Measurements from ENCODE around the gene SENP7. TPM values are rescaled to one million over a fixed set of nuclear protein-coding genes. Genes with fewer than 3 reads are reported as not detected.
A peak's percentile ranks its signal among the peaks of the same experiment; 100 is the strongest.
"Not testable (repeated sequence)": the region's sequence is repeated elsewhere in the genome, so short reads cannot be mapped to it uniquely, and the experiment has no call there.

SENP7 gene
- total and polyA plus RNA-seq, 2 donors, result 29.6 to 37.7 TPM

DNA sequence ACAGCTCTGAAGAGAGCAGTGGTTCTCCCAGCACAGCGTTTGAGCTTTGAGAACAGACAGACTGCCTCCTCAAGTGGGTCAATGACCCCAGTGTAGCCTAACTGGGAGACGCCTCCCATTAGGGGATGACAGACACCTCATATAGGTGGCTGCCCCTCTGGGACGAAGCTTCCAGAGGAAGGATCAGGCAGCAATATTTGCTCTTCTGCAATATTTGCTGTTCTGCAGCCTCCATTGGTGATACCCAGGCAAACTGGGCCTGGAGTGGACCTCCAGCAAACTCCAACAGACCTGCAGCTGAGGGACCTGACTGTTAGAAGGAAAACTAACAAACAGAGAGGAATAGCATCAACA lies 45.7 kb downstream of the SENP7 start:
- DNase-seq (ENCODE audit: low read depth in 6 of 9, low spot score in 9 of 9); H3K4me1 ChIP-seq (ENCODE audit: control insufficient read depth in 2 of 2, insufficient read depth in 2 of 2, low read length in 2 of 2); H3K4me3 ChIP-seq (ENCODE audit: low read length in 2 of 2); H3K27ac ChIP-seq (ENCODE audit: low read depth in 1 of 2, low read length in 1 of 2); H3K36me3 ChIP-seq (ENCODE audit: control insufficient read depth in 2 of 2, insufficient read depth in 2 of 2, low read length in 1 of 2); H3K9me3 ChIP-seq (ENCODE audit: control insufficient read depth in 2 of 2, insufficient read depth in 1 of 2, low read length in 1 of 2); H3K27me3 ChIP-seq (ENCODE audit: control insufficient read depth in 2 of 2, insufficient read depth in 1 of 2, low read length in 1 of 2): not testable (repeated sequence)
- 96% methylated on average over 3 of the region's 3 CpGs for WGBS

DNA sequence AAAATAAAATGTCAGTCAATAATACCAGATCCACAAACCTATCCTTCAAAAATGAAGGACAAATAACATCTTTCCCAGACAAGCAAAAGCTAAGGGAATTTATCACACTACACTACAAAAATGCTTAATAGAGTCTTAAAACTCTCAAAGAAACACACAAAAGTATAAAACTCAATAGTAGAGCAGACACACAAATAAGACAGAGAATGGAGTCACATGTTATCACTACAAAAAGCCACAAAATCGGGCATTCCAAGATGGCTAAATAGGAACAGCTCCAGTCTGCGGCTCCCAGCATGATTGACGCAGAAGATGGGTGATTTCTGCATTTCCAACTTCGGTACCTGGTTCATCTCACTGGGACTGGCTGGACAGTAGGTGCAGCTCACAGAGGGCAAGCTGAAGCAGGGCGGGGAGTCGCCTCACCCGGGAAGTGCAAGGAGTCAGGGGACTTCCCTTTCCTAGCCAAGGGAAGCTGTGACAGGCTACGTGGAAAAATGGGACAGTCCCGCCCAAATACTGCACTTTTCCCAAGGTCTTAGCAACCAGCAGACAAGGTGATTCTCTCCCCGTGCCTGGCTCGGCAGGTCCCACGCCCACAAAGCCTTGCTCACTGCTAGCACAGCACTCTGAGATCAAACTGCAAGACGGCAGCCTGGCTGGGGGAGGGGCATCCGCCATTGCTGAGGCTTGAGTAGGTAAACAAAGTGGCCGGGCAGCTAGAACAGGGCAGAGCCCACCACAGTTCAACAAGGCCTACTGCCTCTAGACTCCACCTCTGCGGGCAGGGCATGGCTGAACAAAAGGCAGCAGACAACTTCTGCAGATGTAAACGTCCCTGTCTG lies 46.3 kb downstream of the SENP7 start:
- H3K27ac ChIP-seq (ENCODE audit: low read depth in 1 of 2, low read length in 1 of 2), result peak overlapping the region in 1 of 2 donors; percentile 22
- 83% methylated on average over 17 of the region's 17 CpGs for WGBS
- no peak overlapping the region for H3K4me3 ChIP-seq (ENCODE audit: low read length in 2 of 2)
- no peaks in the 10 kb centered on the region for H3K9me3 ChIP-seq (ENCODE audit: control insufficient read depth in 2 of 2, insufficient read depth in 1 of 2, low read length in 1 of 2)
- H3K27me3 ChIP-seq (ENCODE audit: control insufficient read depth in 2 of 2, insufficient read depth in 1 of 2, low read length in 1 of 2), result no peaks in the 10 kb centered on the region
- peak in 4 of 9 donors; percentile 3 to 16 (median 14) for DNase-seq (ENCODE audit: low read depth in 6 of 9, low spot score in 9 of 9)
- H3K36me3 ChIP-seq (ENCODE audit: control insufficient read depth in 2 of 2, insufficient read depth in 2 of 2, low read length in 1 of 2), result peaks cover 0 to 2% of the 10 kb centered on the region in 2 donors
- H3K4me1 ChIP-seq (ENCODE audit: control insufficient read depth in 2 of 2, insufficient read depth in 2 of 2, low read length in 2 of 2), result peaks cover 0 to 3% of the 10 kb centered on the region in 2 donors

DNA sequence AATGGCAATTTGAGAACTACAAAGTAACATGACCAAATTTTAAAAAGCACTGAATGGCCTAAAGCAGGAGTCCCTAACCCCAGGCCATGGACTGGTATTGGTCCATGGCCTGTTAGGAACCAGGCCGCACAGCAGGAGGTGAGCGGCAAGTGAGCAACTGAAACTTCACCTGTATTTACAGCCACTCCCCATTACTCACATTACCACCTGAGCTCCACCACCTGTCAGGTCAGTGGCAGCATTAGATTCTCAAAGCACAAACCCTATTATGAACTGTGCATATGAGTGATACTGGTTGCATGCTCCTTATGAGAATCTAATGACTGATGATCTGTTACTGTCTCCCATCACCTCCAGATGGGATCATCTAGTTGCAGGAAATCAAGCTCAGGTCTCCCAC lies 48.8 kb downstream of the SENP7 start:
- DNase-seq (ENCODE audit: low read depth in 6 of 9, low spot score in 9 of 9), result no peak
- Histone ChIP-seq H3K36me3 (ENCODE audit: control insufficient read depth in 2 of 2, insufficient read depth in 2 of 2, low read length in 1 of 2) (peaks cover 0 to 2% of the 10 kb centered on the region in 2 donors), H3K27me3 (ENCODE audit: control insufficient read depth in 2 of 2, insufficient read depth in 1 of 2, low read length in 1 of 2) (no peaks in the 10 kb centered on the region), H3K9me3 (ENCODE audit: control insufficient read depth in 2 of 2, insufficient read depth in 1 of 2, low read length in 1 of 2) (no peaks in the 10 kb centered on the region), H3K4me3 (ENCODE audit: low read length in 2 of 2) (no peak overlapping the region), H3K4me1 (ENCODE audit: control insufficient read depth in 2 of 2, insufficient read depth in 2 of 2, low read length in 2 of 2) (peaks cover 0 to 3% of the 10 kb centered on the region in 2 donors), H3K27ac (ENCODE audit: low read depth in 1 of 2, low read length in 1 of 2) (no peak overlapping the region)
- 97% methylated on average over 2 of the region's 2 CpGs for WGBS

- no peaks in the 10 kb centered on the region for H3K27me3 ChIP-seq (ENCODE audit: control insufficient read depth in 2 of 2, insufficient read depth in 1 of 2, low read length in 1 of 2)
- WGBS, result 86% methylated on average over 4 of the region's 4 CpGs
- peaks cover 0 to 3% of the 10 kb centered on the region in 2 donors for H3K4me1 ChIP-seq (ENCODE audit: control insufficient read depth in 2 of 2, insufficient read depth in 2 of 2, low read length in 2 of 2)
- no peak overlapping the region for H3K4me3 ChIP-seq (ENCODE audit: low read length in 2 of 2)
- no peaks in the 10 kb centered on the region for H3K9me3 ChIP-seq (ENCODE audit: control insufficient read depth in 2 of 2, insufficient read depth in 1 of 2, low read length in 1 of 2)
- no peak for DNase-seq (ENCODE audit: low read depth in 6 of 9, low spot score in 9 of 9)
- peaks cover 0 to 9% of the 10 kb centered on the region in 2 donors for H3K36me3 ChIP-seq (ENCODE audit: control insufficient read depth in 2 of 2, insufficient read depth in 2 of 2, low read length in 1 of 2)
- no peak overlapping the region for H3K27ac ChIP-seq (ENCODE audit: low read depth in 1 of 2, low read length in 1 of 2)
These were observed 51.6 kb downstream of the SENP7 start for GRCh38 chr3:101461451-101461850.

GRCh38 chr3:101458387-101458786 lies 54.6 kb downstream of the SENP7 start:
- no peaks in the 10 kb centered on the region for H3K9me3 ChIP-seq (ENCODE audit: control insufficient read depth in 2 of 2, insufficient read depth in 1 of 2, low read length in 1 of 2)
- no peaks in the 10 kb centered on the region for H3K4me1 ChIP-seq (ENCODE audit: control insufficient read depth in 2 of 2, insufficient read depth in 2 of 2, low read length in 2 of 2)
- H3K36me3 ChIP-seq (ENCODE audit: control insufficient read depth in 2 of 2, insufficient read depth in 2 of 2, low read length in 1 of 2), result peaks cover 0 to 7% of the 10 kb centered on the region in 2 donors
- H3K27me3 ChIP-seq (ENCODE audit: control insufficient read depth in 2 of 2, insufficient read depth in 1 of 2, low read length in 1 of 2), result no peaks in the 10 kb centered on the region
- 99% methylated on average over 2 of the region's 2 CpGs for WGBS
- DNase-seq (ENCODE audit: low read depth in 6 of 9, low spot score in 9 of 9), result no peak
- H3K4me3 ChIP-seq (ENCODE audit: low read length in 2 of 2), result no peak overlapping the region
- no peak overlapping the region for H3K27ac ChIP-seq (ENCODE audit: low read depth in 1 of 2, low read length in 1 of 2)

DNA sequence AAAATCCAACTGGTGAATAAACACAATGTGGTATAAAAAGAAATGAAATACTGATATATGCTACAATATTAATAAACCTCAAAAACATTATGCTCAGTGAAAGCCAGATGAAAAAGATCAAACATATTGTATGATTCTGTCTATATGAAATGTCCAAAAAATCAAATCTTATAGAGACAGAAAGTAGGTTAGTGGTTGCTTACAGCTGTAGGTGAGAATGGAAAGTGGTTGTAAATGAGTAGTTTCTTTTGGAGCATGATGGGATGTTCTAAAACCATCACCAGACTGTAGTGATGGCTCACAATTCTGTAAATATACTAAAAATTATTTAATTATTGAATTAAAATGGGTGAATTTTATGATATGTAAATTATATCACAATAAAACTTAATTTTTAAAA lies 58.4 kb downstream of the SENP7 start:
- H3K36me3 ChIP-seq (ENCODE audit: control insufficient read depth in 2 of 2, insufficient read depth in 2 of 2, low read length in 1 of 2), result peaks cover 0 to 7% of the 10 kb centered on the region in 2 donors
- no peak overlapping the region for H3K27ac ChIP-seq (ENCODE audit: low read depth in 1 of 2, low read length in 1 of 2)
- H3K9me3 ChIP-seq (ENCODE audit: control insufficient read depth in 2 of 2, insufficient read depth in 1 of 2, low read length in 1 of 2), result no peaks in the 10 kb centered on the region
- H3K4me3 ChIP-seq (ENCODE audit: low read length in 2 of 2), result no peak overlapping the region
- DNase-seq (ENCODE audit: low read depth in 6 of 9, low spot score in 9 of 9), result no peak
- no peaks in the 10 kb centered on the region for H3K27me3 ChIP-seq (ENCODE audit: control insufficient read depth in 2 of 2, insufficient read depth in 1 of 2, low read length in 1 of 2)
- H3K4me1 ChIP-seq (ENCODE audit: control insufficient read depth in 2 of 2, insufficient read depth in 2 of 2, low read length in 2 of 2), result no peaks in the 10 kb centered on the region

DNA sequence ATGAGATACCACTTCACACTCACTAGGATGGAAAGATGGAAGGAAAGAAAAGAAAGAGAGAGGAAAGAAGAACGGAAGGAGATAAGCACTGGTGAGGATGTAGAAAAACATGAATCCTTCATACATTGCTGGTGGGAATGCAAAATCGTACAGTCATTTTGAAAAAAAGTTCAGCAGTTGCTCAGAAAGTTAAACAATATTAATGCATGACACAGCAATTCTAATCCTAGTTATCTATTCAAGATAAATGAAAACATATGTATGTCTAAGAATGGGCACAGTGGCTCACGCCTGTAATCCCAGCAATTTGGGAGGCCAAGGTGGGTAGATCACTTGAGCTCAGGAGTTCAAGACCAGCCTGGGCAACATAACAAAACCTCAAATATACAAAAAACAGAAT lies 59.1 kb downstream of the SENP7 start:
- Histone ChIP-seq H3K27ac (ENCODE audit: low read depth in 1 of 2, low read length in 1 of 2) (no peak overlapping the region), H3K9me3 (ENCODE audit: control insufficient read depth in 2 of 2, insufficient read depth in 1 of 2, low read length in 1 of 2) (no peaks in the 10 kb centered on the region), H3K27me3 (ENCODE audit: control insufficient read depth in 2 of 2, insufficient read depth in 1 of 2, low read length in 1 of 2) (no peaks in the 10 kb centered on the region), H3K36me3 (ENCODE audit: control insufficient read depth in 2 of 2, insufficient read depth in 2 of 2, low read length in 1 of 2) (peaks cover 0 to 7% of the 10 kb centered on the region in 2 donors), H3K4me1 (ENCODE audit: control insufficient read depth in 2 of 2, insufficient read depth in 2 of 2, low read length in 2 of 2) (no peaks in the 10 kb centered on the region), H3K4me3 (ENCODE audit: low read length in 2 of 2) (no peak overlapping the region)
- WGBS, result 97% methylated on average over 3 of the region's 3 CpGs
- no peak for DNase-seq (ENCODE audit: low read depth in 6 of 9, low spot score in 9 of 9)

DNA sequence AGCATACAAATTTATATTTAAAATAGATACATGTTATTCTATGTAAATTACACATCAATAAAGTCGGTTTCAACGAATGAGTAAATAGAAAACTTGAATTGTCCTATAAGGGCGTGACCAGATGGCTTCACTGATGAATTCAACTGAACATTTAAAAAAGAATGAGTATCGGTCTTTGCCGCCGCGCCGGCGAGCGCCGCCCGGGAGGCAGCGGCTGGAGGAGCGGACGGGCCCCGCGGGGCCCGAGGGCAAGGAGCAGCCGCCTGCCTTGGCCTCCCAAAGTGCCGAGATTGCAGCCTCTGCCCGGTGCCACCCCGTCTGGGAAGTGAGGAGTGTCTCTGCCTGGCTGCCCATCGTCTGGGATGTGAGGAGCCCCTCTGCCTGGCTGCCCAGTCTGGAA lies 74.4 kb downstream of the SENP7 start:
- not testable (repeated sequence) for DNase-seq (ENCODE audit: low read depth in 6 of 9, low spot score in 9 of 9)

DNA sequence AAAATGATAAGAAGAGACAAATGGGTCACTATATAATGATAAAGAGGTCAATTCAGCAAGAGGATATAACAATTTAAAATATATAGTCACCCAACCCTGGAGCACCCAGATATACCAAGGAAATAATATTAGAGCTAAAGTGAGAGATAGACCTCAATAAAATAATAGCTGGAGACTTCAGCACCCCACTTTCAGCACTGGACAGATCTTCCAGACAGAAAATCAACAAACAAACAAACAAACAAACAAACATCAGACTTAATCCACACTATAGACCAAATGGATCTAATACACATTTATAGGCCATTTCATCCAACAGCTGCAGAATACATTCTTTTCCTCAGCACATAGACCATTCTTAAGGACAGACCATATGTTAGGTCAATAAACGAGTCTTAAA lies 79.4 kb downstream of the SENP7 start:
- Histone ChIP-seq H3K27me3 (ENCODE audit: control insufficient read depth in 2 of 2, insufficient read depth in 1 of 2, low read length in 1 of 2) (no peaks in the 10 kb centered on the region), H3K27ac (ENCODE audit: low read depth in 1 of 2, low read length in 1 of 2) (no peak overlapping the region), H3K4me1 (ENCODE audit: control insufficient read depth in 2 of 2, insufficient read depth in 2 of 2, low read length in 2 of 2) (no peaks in the 10 kb centered on the region), H3K4me3 (ENCODE audit: low read length in 2 of 2) (no peak overlapping the region), H3K36me3 (ENCODE audit: control insufficient read depth in 2 of 2, insufficient read depth in 2 of 2, low read length in 1 of 2) (no peaks in the 10 kb centered on the region), H3K9me3 (ENCODE audit: control insufficient read depth in 2 of 2, insufficient read depth in 1 of 2, low read length in 1 of 2) (peaks cover 0 to 12% of the 10 kb centered on the region in 2 donors)
- 99% methylated on average over 1 of the region's 1 CpG for WGBS
- no peak for DNase-seq (ENCODE audit: low read depth in 6 of 9, low spot score in 9 of 9)

More for the DNA sequence above, 74.4 kb downstream of the SENP7 start:
- not testable (repeated sequence) for H3K27me3 ChIP-seq (ENCODE audit: control insufficient read depth in 2 of 2, insufficient read depth in 1 of 2, low read length in 1 of 2); H3K4me1 ChIP-seq (ENCODE audit: control insufficient read depth in 2 of 2, insufficient read depth in 2 of 2, low read length in 2 of 2); H3K9me3 ChIP-seq (ENCODE audit: control insufficient read depth in 2 of 2, insufficient read depth in 1 of 2, low read length in 1 of 2); H3K4me3 ChIP-seq (ENCODE audit: low read length in 2 of 2); H3K36me3 ChIP-seq (ENCODE audit: control insufficient read depth in 2 of 2, insufficient read depth in 2 of 2, low read length in 1 of 2); H3K27ac ChIP-seq (ENCODE audit: low read depth in 1 of 2, low read length in 1 of 2)
- WGBS, result 98% methylated on average over 23 of the region's 23 CpGs
